GM23248 (cell line): ENCODE measurements around the gene RMDN3. TPM values are rescaled to one million over a fixed set of nuclear protein-coding genes. Genes with fewer than 3 reads are reported as not detected.

Experiments used
- DNase-seq: peaks from one replicate; pipeline ENCODE4 v3.0.0-alpha.2; 2015
- H2AFZ ChIP-seq: fragments of 200-600 bp; sonication (generic); 2 replicates; pipeline ENCODE4 v1.6.1; 2016; ENCODE audit warnings: antibody characterized with exemption
- H3F3A ChIP-seq: fragments of 200-600 bp; sonication (generic); 2 replicates; pipeline ENCODE4 v1.6.1; 2016; ENCODE audit warnings: mild to moderate bottlenecking, antibody characterized with exemption, mixed run types; ENCODE audit not compliant: insufficient read depth
- H3K27ac ChIP-seq: fragments of 200-600 bp; sonication (generic); 2 replicates; pipeline ENCODE4 v1.5.1; 2016; ENCODE audit warnings: mild to moderate bottlenecking
- H3K27me3 ChIP-seq: fragments of 200-600 bp; sonication (generic); replicated peaks from 2 replicates; pipeline ENCODE4 v1.6.1; 2016; ENCODE audit warnings: mild to moderate bottlenecking; ENCODE audit not compliant: insufficient read depth
- H3K36me3 ChIP-seq: fragments of 200-600 bp; sonication (generic); 2 replicates; pipeline ENCODE4 v1.6.1; 2016; ENCODE audit warnings: low read depth, mild to moderate bottlenecking
- H3K4me1 ChIP-seq: fragments of 200-600 bp; sonication (generic); 2 replicates; pipeline ENCODE4 v1.6.1; 2016; ENCODE audit warnings: mild to moderate bottlenecking; ENCODE audit not compliant: insufficient read depth
- H3K4me2 ChIP-seq: fragments of 200-600 bp; sonication (generic); one replicate; pipeline ENCODE4 v1.6.1; 2016; ENCODE audit warnings: mild to moderate bottlenecking; ENCODE audit not compliant: unreplicated experiment
- H3K4me3 ChIP-seq: fragments of 200-600 bp; sonication (generic); 2 replicates; pipeline ENCODE4 v1.5.1; 2016; ENCODE audit warnings: mild to moderate bottlenecking
- H3K79me2 ChIP-seq: fragments of 200-600 bp; sonication (generic); 2 replicates; pipeline ENCODE4 v1.6.1; 2016; ENCODE audit warnings: mild to moderate bottlenecking; ENCODE audit not compliant: insufficient read depth
- H3K9ac ChIP-seq: fragments of 200-600 bp; sonication (generic); 2 replicates; pipeline ENCODE4 v1.6.1; 2016; ENCODE audit warnings: mild to moderate bottlenecking
- H3K9me2 ChIP-seq: fragments of 200-600 bp; sonication (generic); 2 replicates; pipeline ENCODE4 v1.6.1; 2016; ENCODE audit warnings: mixed run types, mild to moderate bottlenecking, moderate library complexity; ENCODE audit not compliant: insufficient read depth
- H3K9me3 ChIP-seq: fragments of 200-600 bp; sonication (generic); one replicate; pipeline ENCODE4 v1.6.1; 2017; ENCODE audit warnings: low read depth
- H4K20me1 ChIP-seq: fragments of 200-600 bp; sonication (generic); 2 replicates; pipeline ENCODE4 v1.6.0; 2016; ENCODE audit not compliant: insufficient read depth
- EZH2 ChIP-seq: fragments of 200-600 bp; sonication (generic); IDR thresholded peaks from 2 replicates; pipeline ENCODE4 v1.6.1; 2018; ENCODE audit warnings: antibody characterized with exemption, mild to moderate bottlenecking; ENCODE audit not compliant: insufficient read depth, poor library complexity, severe bottlenecking
- EZH2phosphoT487 ChIP-seq: fragments of 200-600 bp; sonication (generic); IDR thresholded peaks from 2 replicates; pipeline ENCODE4 v1.6.1; 2018; ENCODE audit warnings: antibody characterized with exemption, moderate library complexity, mild to moderate bottlenecking, low read depth; ENCODE audit not compliant: insufficient read depth
- WGBS, 2 experiments: methylation state at CpG; one replicate each; pipeline ENCODE4 v1.1.6; 2015 to 2017; ENCODE audit warnings: low lambda C conversion rate in 2 of 2, low coverage in 1 of 2; ENCODE audit errors: missing lambda C conversion rate in 2 of 2; 5-methylcytosine and 5-hydroxymethylcytosine counted together
- in situ Hi-C: fragments of 300-500 bp; cut with MboI; formaldehyde crosslinking; loops from 2 replicates; pipeline ENCODE4 v1.15.0; 2020
- polyA plus RNA-seq: library from polyadenylated mRNA; unstranded; fragments of >200 nt; fragmentation: Nextera tagmentation; extraction: Ambion mirVana; gene quantifications from 2 replicates; pipeline ENCODE4 v1.2.1, GENCODE V29; 2016
- small RNA-seq: library from RNA; depleted of rRNA; stranded (forward); fragments of <200 nt; gene quantifications from one replicate; pipeline ENCODE3, GENCODE V24; 2014; ENCODE audit warnings: low read depth, low replicate concordance
- total RNA-seq: library from RNA; depleted of rRNA; stranded (reverse); fragments of >200 nt; shearing (Covaris generic); gene quantifications from 2 replicates; pipeline ENCODE4 v1.2.3, GENCODE V29; 2014; rRNA removed

Gene RMDN3
- total and polyA plus RNA-seq, 2 experiments from 2014 or later = 25.9 to 41.4 TPM

- Histone ChIP-seq H2AFZ (peak overlapping the region; percentile 90), H3K36me3 (no peaks in the 10 kb centered on the region), H3K27me3 (no peaks in the 10 kb centered on the region), H3K27ac (peak overlapping the region; percentile 83), H3K79me2 (peaks cover 32% of the 10 kb centered on the region), H3K4me1 (0 out of 2 replicates have a peak, but pooled peaks cover 4% of the 10 kb centered on the region), H3K4me2 (peak overlapping the region; percentile 81), H3K9me2 (no peaks in the 10 kb centered on the region), H3K9me3 (no peaks in the 10 kb centered on the region), H3F3A (peaks cover 12% of the 10 kb centered on the region; the same call in 1 of the 2 replicates), H4K20me1 (no peaks in the 10 kb centered on the region), H3K9ac (peak overlapping the region; percentile 85), H3K4me3 (peak overlapping the region; percentile 88)
- DNase-seq = peak; percentile 39
- WGBS, 2 experiments = 16 to 18% methylated on average over 31 of the region's 31 CpGs
- no peak for TF ChIP-seq EZH2phosphoT487
- TF ChIP-seq EZH2 = no peak
- in situ Hi-C loops = no loop called here
Measured at GRCh38 chr15:40693904-40694687, 61.0 kb downstream of the RMDN3 start.

DNA sequence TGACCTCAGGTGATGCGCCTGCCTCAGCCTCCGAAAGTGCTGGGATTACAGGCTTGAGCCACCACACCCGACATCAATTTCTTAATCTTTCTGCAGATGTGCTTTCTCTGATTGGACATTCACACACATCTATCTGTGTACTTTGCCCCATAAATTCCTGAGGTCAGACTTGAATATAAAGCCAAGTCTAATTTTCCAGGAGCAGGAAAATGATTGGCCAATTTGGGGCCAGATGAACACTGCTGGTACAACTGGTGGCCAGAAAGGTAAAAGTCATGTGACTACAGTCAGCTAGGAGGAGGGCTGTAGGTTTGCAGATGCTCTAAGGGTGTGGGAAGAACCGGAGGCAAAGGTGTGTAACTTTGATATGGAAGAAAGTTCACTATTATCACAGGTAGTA is 63.3 kb downstream of the RMDN3 start:
- TF ChIP-seq EZH2 (no peak), EZH2phosphoT487 (no peak)
- Histone ChIP-seq H3K4me1 (0 out of 2 replicates have a peak, but pooled peaks cover 4% of the 10 kb centered on the region), H3K36me3 (no peaks in the 10 kb centered on the region; the same call in 1 of the 2 replicates), H3K4me3 (no peak overlapping the region), H3K9me2 (no peaks in the 10 kb centered on the region), H3K9me3 (no peaks in the 10 kb centered on the region), H3K79me2 (peaks cover 19% of the 10 kb centered on the region), H3K27me3 (no peaks in the 10 kb centered on the region), H4K20me1 (no peaks in the 10 kb centered on the region), H3K4me2 (no peak overlapping the region), H3K27ac (no peak overlapping the region), H3F3A (peaks cover 12% of the 10 kb centered on the region; the same call in 1 of the 2 replicates), H2AFZ (no peak overlapping the region), H3K9ac (no peak overlapping the region)
- in situ Hi-C loops = no loop called here
- DNase-seq = no peak
- WGBS, 2 experiments = 92 to 97% methylated on average over 4 of the region's 4 CpGs

GRCh38 chr15:40688932-40689799 is 65.9 kb downstream of the RMDN3 start:
- H3K4me3 ChIP-seq = no peak overlapping the region
- WGBS, 2 experiments = 83 to 88% methylated on average over 9 of the region's 9 CpGs
- no peak for DNase-seq
- 0 out of 2 replicates have a peak, but pooled peaks cover 4% of the 10 kb centered on the region for H3K4me1 ChIP-seq
- H4K20me1 ChIP-seq = no peaks in the 10 kb centered on the region
- TF ChIP-seq EZH2phosphoT487 (no peak), EZH2 (no peak)
- no peak overlapping the region for H2AFZ ChIP-seq
- peaks cover 10% of the 10 kb centered on the region for H3K79me2 ChIP-seq
- H3K9me2 ChIP-seq = no peaks in the 10 kb centered on the region
- peaks cover 9% of the 10 kb centered on the region; the same call in 1 of the 2 replicates for H3F3A ChIP-seq
- H3K9ac ChIP-seq = no peak overlapping the region
- no peaks in the 10 kb centered on the region; the same call in 1 of the 2 replicates for H3K36me3 ChIP-seq
- no peaks in the 10 kb centered on the region for H3K9me3 ChIP-seq
- no peaks in the 10 kb centered on the region for H3K27me3 ChIP-seq
- no peak overlapping the region for H3K27ac ChIP-seq
- H3K4me2 ChIP-seq = no peak overlapping the region
- in situ Hi-C loops = no loop called here

Small RNAs within 50 kb of the gene (small RNA-seq; reads per million reads assigned to genes)
- not detected for gene SUMO2P15

Other genes with a start within 250 kb of the RMDN3 start
- gene CCDC32, start 190.2 kb downstream of the RMDN3 start, total RNA-seq = 25.7 and 44.7 TPM in 2 replicates
- 26.2 and 29.5 TPM in 2 replicates for gene CCDC32, start 190.2 kb downstream of the RMDN3 start, polyA plus RNA-seq
- 10.5 and 12.8 TPM in 2 replicates for gene RPUSD2, start 186.0 kb downstream of the RMDN3 start, total RNA-seq
- 8.5 and 9.6 TPM in 2 replicates for gene RPUSD2, start 186.0 kb downstream of the RMDN3 start, polyA plus RNA-seq
- gene KNL1, start 161.0 kb downstream of the RMDN3 start, total RNA-seq = 14.5 and 19.1 TPM in 2 replicates
- gene KNL1, start 161.0 kb downstream of the RMDN3 start, polyA plus RNA-seq = 5.7 and 6.4 TPM in 2 replicates
- gene RAD51, start 60.1 kb downstream of the RMDN3 start, total RNA-seq = 5.1 and 7.1 TPM in 2 replicates
- 12.1 and 14.6 TPM in 2 replicates for gene RAD51, start 60.1 kb downstream of the RMDN3 start, polyA plus RNA-seq
- gene GCHFR, start 8.8 kb upstream of the RMDN3 start, total RNA-seq = 0.54 and 8.9 TPM in 2 replicates
- gene GCHFR, start 8.8 kb upstream of the RMDN3 start, polyA plus RNA-seq = 1.8 and 2.3 TPM in 2 replicates
- not detected in 2 replicates for gene C15orf62, start 14.7 kb upstream of the RMDN3 start, total RNA-seq
- gene C15orf62, start 14.7 kb upstream of the RMDN3 start, polyA plus RNA-seq = 0.11 and 0.28 TPM in 2 replicates
- 24.2 and 33.5 TPM in 2 replicates for gene ZFYVE19, start 51.8 kb upstream of the RMDN3 start, total RNA-seq
- gene ZFYVE19, start 51.8 kb upstream of the RMDN3 start, polyA plus RNA-seq = 11.7 and 15.0 TPM in 2 replicates
- gene DNAJC17, start 52.2 kb upstream of the RMDN3 start, total RNA-seq = 13.4 and 64.4 TPM in 2 replicates
- gene DNAJC17, start 52.2 kb upstream of the RMDN3 start, polyA plus RNA-seq = 36.4 and 44.6 TPM in 2 replicates
- gene PPP1R14D, start 73.5 kb upstream of the RMDN3 start, total RNA-seq = not detected in 2 replicates
- gene PPP1R14D, start 73.5 kb upstream of the RMDN3 start, polyA plus RNA-seq = not detected in 2 replicates
- gene SPINT1, start 88.8 kb upstream of the RMDN3 start, total RNA-seq = 7.8 TPM in 1 of 2 replicates, not detected in the other
- 0.19 and 0.24 TPM in 2 replicates for gene SPINT1, start 88.8 kb upstream of the RMDN3 start, polyA plus RNA-seq
- not detected in 2 replicates for gene RHOV, start 119.0 kb upstream of the RMDN3 start, total RNA-seq
- gene RHOV, start 119.0 kb upstream of the RMDN3 start, polyA plus RNA-seq = not detected in 2 replicates
- 30.4 and 32.7 TPM in 2 replicates for gene VPS18, start 139.2 kb upstream of the RMDN3 start, total RNA-seq
- gene VPS18, start 139.2 kb upstream of the RMDN3 start, polyA plus RNA-seq = 15.8 and 16.4 TPM in 2 replicates
- not detected in 2 replicates for gene DLL4, start 174.1 kb upstream of the RMDN3 start, total RNA-seq
- gene DLL4, start 174.1 kb upstream of the RMDN3 start, polyA plus RNA-seq = not detected in 2 replicates
- 65.8 and 74.4 TPM in 2 replicates for gene CHAC1, start 198.2 kb upstream of the RMDN3 start, total RNA-seq
- gene CHAC1, start 198.2 kb upstream of the RMDN3 start, polyA plus RNA-seq = 43.8 and 47.2 TPM in 2 replicates